Keratinocyte (primary cell): Measurements from ENCODE around the gene RAD51AP2. TPM values are rescaled to one million over a fixed set of nuclear protein-coding genes. Genes with fewer than 3 reads are reported as not detected.

Experiments used
- DNase-seq: peaks from one replicate; pipeline ENCODE4 v3.0.0-alpha.2; 2011; ENCODE audit warnings: low read depth, missing footprints, low spot score
- FAIRE-seq: peaks from 2 replicates; lab custom pipeline; 2011; peaks lifted over from hg19 to GRCh38; lab: Jason Lieb, UNC
- H2AFZ ChIP-seq: 2 replicates; pipeline ENCODE4 v1.6.0; 2012; ENCODE audit warnings: low read length, control low read depth, inconsistent platforms; ENCODE audit not compliant: control insufficient read depth
- H3K27ac ChIP-seq: 2 replicates; pipeline ENCODE4 v1.5.1; 2011; ENCODE audit warnings: low read length; ENCODE audit not compliant: control insufficient read depth, insufficient read depth
- H3K27me3 ChIP-seq: 3 replicates; pipeline ENCODE4 v1.6.0; 2011; ENCODE audit warnings: low read length; ENCODE audit not compliant: control insufficient read depth, insufficient read depth; ENCODE audit errors: extremely low read depth
- H3K36me3 ChIP-seq, 2 experiments: 2 replicates in 1 of 2; 3 replicates in 1 of 2; pipeline ENCODE4 v1.5.1; 2011; ENCODE audit warnings: low read length in 2 of 2, mild to moderate bottlenecking in 1 of 2; ENCODE audit not compliant: control insufficient read depth in 2 of 2, insufficient read depth in 2 of 2; ENCODE audit errors: extremely low read depth in 1 of 2
- H3K4me1 ChIP-seq: 3 replicates; pipeline ENCODE4 v1.5.1; 2011; ENCODE audit warnings: low read length; ENCODE audit not compliant: control insufficient read depth, insufficient read depth; ENCODE audit errors: extremely low read depth
- H3K4me2 ChIP-seq: 3 replicates; pipeline ENCODE4 v1.6.0; 2011; ENCODE audit warnings: low read depth, low read length; ENCODE audit not compliant: control insufficient read depth, insufficient read depth; ENCODE audit errors: extremely low read depth
- H3K4me3 ChIP-seq, 3 experiments: fragments of 200-600 bp in 1 of 3; sonication (generic) in 1 of 3; 2 replicates in 2 of 3; 3 replicates in 1 of 3; pipeline ENCODE4 v1.5.1; 2011 to 2016; ENCODE audit warnings: low read length in 3 of 3, mild to moderate bottlenecking in 3 of 3, control low read depth in 2 of 3, inconsistent platforms in 1 of 3, low read depth in 1 of 3, mixed read lengths in 1 of 3, mixed run types in 1 of 3, moderate library complexity in 1 of 3; ENCODE audit not compliant: control insufficient read depth in 2 of 3, insufficient read depth in 2 of 3; ENCODE audit errors: extremely low read depth in 1 of 3
- H3K79me2 ChIP-seq: 2 replicates; pipeline ENCODE4 v1.6.0; 2012; ENCODE audit warnings: low read length; ENCODE audit not compliant: control insufficient read depth, insufficient read depth
- H3K9ac ChIP-seq: 3 replicates; pipeline ENCODE4 v1.6.0; 2011; ENCODE audit warnings: low read length; ENCODE audit not compliant: control insufficient read depth, insufficient read depth; ENCODE audit errors: extremely low read depth
- H3K9me1 ChIP-seq: 3 replicates; pipeline ENCODE4 v1.6.0; 2011; ENCODE audit warnings: low read length; ENCODE audit not compliant: control insufficient read depth, insufficient read depth; ENCODE audit errors: extremely low read depth
- H3K9me3 ChIP-seq: 2 replicates; pipeline ENCODE4 v1.5.1; 2012; ENCODE audit warnings: low read depth, low read length; ENCODE audit not compliant: control insufficient read depth
- H4K20me1 ChIP-seq: 3 replicates; pipeline ENCODE4 v1.6.0; 2011; ENCODE audit warnings: low read length; ENCODE audit not compliant: control insufficient read depth, insufficient read depth; ENCODE audit errors: extremely low read depth
- CTCF ChIP-seq, 3 experiments: IDR thresholded peaks in 1 of 3; conservative IDR thresholded peaks in 1 of 3; optimal IDR thresholded peaks in 1 of 3; 2 replicates in 2 of 3; 3 replicates in 1 of 3; pipeline versions ENCODE3 to v1.5.1; 2011; ENCODE audit warnings: low read length in 3 of 3, mild to moderate bottlenecking in 3 of 3, moderate library complexity in 2 of 3, control low read depth in 1 of 3, inconsistent platforms in 1 of 3; ENCODE audit not compliant: insufficient read depth in 2 of 3; ENCODE audit errors: extremely low read depth in 1 of 3
- EZH2 ChIP-seq: IDR thresholded peaks from one replicate; pipeline ENCODE4 v1.6.1; 2012; ENCODE audit warnings: inconsistent platforms, mild to moderate bottlenecking, low read length, moderate library complexity
- dilution Hi-C: fragments of 300-500 bp; cut with MboI; formaldehyde crosslinking; loops from one replicate; pipeline ENCODE4 v1.7.0; 2020; ENCODE audit warnings: low sequenced_read_pairs; ENCODE audit not compliant: extremely low pct_ligation_motif_present
- polyA plus RNA-seq, 5 experiments: library from polyadenylated mRNA; depleted of rRNA in 3 of 5; stranded (reverse) in 3 of 5; stranded (forward) in 1 of 5; unstranded in 1 of 5; fragments of >200 nt; gene quantifications; 1 replicate in 1 of 5; 2 replicates in 3 of 5; 3 replicates in 1 of 5; pipeline versions ENCODE4 v1.2.1 to v1.2.3, GENCODE V29; 2011 to 2012; ENCODE audit warnings: missing spikeins in 2 of 5, low read depth in 1 of 5, low replicate concordance in 1 of 5

The RAD51AP2 gene
- polyA plus RNA-seq, 1 donor (not counting 4 experiments of a cell fraction or from before 2014, with no cell fraction given) = 0.12 TPM

DNA sequence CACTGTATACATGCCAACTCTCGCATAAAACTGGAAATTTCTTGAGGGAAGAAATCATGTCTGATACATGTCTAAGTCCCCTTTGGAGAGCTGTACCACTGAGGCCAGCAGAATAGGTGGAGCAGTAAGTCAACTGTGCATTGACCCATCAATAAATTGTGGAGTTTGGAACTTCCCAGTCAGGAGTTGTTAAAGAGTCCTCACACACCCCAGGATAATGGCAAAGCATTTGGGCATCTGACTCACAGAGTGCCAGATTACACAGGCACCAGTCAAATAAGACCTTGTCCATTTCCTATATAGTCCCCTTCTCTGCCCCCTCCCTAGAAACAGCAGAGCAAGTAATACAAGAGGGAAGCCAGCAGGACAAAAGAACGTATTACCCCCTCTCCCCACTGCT, 32.7 kb upstream of the RAD51AP2 start:
- Histone ChIP-seq H3K36me3 (no peaks in the 10 kb centered on the region), H3K4me1 (peaks cover 10% of the 10 kb centered on the region), H3K79me2 (no peaks in the 10 kb centered on the region), H3K4me2 (no peak overlapping the region), H3K27ac (no peak overlapping the region), H3K4me3 (no peak overlapping the region), H4K20me1 (no peaks in the 10 kb centered on the region), H3K9ac (no peak overlapping the region), H2AFZ (no peak overlapping the region), H3K27me3 (no peaks in the 10 kb centered on the region), H3K9me1 (no peaks in the 10 kb centered on the region), H3K9me3 (no peaks in the 10 kb centered on the region)
- TF ChIP-seq EZH2 = no peak
- TF ChIP-seq CTCF (optimal IDR thresholded peaks at IDR 0.05 in 1 of 3, IDR thresholded peaks at IDR 0.05 in 1 of 3, conservative IDR thresholded peaks at IDR 0.05 in 1 of 3; ENCODE audit: extremely low read depth in 1 of 3, insufficient read depth in 2 of 3, low read length in 3 of 3) = no peak
- dilution Hi-C loops = no loop called here
- no peak for DNase-seq
- peak; percentile 63 for FAIRE-seq

- Histone ChIP-seq H4K20me1 (no peaks in the 10 kb centered on the region), H3K36me3 (no peaks in the 10 kb centered on the region), H3K27me3 (no peaks in the 10 kb centered on the region), H3K9me3 (no peaks in the 10 kb centered on the region), H3K4me2 (no peak overlapping the region), H3K4me1 (peaks cover 30% of the 10 kb centered on the region), H2AFZ (no peak overlapping the region), H3K79me2 (peaks cover 8% of the 10 kb centered on the region), H3K9me1 (peaks cover 2% of the 10 kb centered on the region), H3K9ac (no peak overlapping the region), H3K4me3 (no peak overlapping the region), H3K27ac (no peak overlapping the region)
- dilution Hi-C loops = no loop called here
- TF ChIP-seq EZH2 (no peak), CTCF (optimal IDR thresholded peaks at IDR 0.05 in 1 of 3, IDR thresholded peaks at IDR 0.05 in 1 of 3, conservative IDR thresholded peaks at IDR 0.05 in 1 of 3; ENCODE audit: extremely low read depth in 1 of 3, insufficient read depth in 2 of 3, low read length in 3 of 3) (no peak)
- DNase-seq = no peak
- FAIRE-seq = no peak
Observed at GRCh38 chr2:17547737-17548136, 29.5 kb upstream of the RAD51AP2 start.
